GM18909 (cell line): ENCODE results near the gene PRKN.
"Not testable (repeated sequence)": the region's sequence is repeated elsewhere in the genome, so short reads cannot be mapped to it uniquely, and the experiment has no call there.

Experiments used
- ATAC-seq: cut with Tn5 transposase; IDR thresholded peaks from one replicate; pipeline ENCODE4 v1.9.1; 2021; ENCODE audit warnings: mild to moderate bottlenecking; ENCODE audit not compliant: unreplicated experiment, poor library complexity

PRKN gene

DNA sequence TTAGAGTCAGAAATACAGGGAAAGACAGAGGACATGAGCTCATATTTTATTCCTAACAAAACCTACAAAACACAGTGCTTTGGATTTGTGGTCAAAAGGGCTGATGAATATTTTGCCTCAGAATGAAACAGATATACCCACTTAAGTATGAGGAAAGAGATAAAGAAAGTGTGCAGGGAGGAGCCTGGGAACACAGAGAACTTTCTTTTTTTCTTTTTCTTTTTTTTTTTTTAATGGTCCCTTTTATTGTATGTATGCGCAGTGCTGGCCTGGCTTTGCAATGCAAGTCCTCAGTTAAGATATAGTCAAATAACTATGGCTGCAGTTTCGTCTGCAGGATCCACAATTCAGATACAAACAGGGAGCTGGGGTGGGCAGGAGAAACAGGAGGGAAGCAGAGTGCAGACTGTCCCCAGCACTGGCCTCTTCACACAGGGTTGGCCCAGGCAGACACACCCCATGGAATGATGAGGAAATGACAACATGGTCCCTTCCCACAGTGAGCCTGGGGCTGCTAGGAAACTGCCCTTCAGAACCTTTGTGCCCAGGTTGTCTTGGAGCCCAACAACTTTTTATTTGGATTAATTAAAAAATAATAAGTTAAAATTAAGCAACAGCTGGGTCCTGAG, 823.9 kb downstream of the PRKN start:
- no peak for ATAC-seq

DNA sequence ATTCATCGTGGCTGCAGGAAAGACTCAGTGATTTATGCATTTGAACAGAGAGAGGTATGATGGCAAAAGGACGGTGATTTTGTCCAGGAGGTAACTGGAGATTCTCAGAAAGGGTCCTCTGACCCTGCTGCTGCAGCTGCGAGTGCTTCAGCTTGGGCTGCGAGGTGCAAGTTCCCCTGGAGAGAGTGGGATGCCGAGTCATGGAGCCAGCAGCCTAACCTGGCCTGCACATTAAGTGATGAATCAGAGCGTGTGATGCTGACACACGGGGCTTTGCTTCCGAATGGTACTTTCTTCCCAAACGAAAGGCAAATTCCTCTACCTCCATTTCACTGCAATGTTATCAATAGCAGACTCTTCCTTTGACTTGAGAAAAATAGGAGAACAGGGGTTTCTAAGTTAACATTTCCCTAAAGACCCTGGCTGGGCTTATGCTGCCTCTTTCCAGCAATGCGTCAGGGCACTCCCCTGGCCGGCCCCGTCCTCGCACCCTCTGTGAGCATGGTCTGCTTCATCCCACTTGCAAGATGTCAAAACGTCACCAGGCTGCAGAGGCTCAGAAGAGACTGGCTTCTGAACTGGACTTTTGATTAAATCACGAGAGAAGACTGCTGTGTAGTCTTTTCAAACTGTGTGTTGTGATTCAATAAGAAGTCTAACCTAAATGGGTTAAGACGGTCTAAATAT, 825.7 kb downstream of the PRKN start:
- ATAC-seq = no peak

DNA sequence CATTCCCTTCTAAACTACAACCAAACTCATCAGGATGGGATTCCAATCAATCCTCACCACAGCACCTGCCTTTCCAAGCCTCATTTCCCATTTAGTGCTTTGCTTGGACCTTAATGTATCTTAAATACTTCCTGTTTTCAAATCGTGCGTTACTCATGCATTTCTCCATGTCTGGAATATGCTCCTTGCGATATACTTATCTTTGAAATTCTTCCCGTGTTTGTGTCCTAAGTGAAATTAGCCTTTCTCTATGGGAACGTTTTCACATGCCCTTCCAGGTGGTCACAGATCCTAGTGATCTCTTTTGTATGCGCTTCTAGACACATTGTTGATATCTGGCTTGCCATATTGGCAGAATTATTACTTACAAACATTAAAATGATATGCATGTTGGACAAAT, 833.1 kb downstream of the PRKN start:
- ATAC-seq = no peak

DNA sequence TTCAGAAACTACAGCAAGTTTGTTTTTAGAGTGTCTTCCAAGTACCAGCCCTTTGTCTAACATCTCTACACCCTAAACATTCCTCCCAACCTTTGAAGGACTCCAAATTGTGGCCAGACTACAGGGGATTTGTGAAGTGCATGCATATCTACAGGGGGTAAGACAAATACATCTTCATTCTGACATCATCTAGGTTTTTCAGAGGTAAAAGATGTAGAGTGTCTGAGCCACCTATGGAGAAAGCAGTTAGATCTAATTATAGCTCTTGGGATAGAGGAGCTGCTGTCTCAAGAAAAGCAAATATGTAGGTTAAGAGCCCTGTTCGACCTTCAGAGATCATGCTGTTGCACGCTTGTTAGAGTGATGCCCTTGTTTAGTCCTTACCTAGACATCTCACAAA, 836.0 kb downstream of the PRKN start:
- ATAC-seq = no peak

DNA sequence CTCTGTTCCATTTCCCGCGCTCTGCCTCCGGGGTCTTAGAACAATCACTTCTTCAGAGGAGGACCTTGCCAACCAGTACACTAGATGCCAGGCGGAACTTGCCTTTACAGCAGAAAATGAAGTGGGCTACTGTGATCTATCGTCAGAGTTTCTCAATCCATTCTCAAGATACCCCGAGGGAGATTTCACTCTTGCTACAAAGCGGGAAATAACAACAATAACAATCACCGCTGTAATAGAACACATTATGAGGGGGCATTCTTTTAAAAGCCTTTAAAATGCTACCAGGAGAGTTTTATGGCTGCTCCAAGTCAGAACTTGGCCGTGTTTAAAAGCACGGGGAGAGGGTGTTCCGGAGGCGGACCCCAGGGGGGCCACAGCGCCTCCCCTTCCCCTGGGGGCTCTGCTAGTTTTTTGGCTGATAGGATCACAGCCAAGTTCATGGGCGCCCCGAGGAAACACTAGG, 836.7 kb downstream of the PRKN start:
- ATAC-seq = no peak

DNA sequence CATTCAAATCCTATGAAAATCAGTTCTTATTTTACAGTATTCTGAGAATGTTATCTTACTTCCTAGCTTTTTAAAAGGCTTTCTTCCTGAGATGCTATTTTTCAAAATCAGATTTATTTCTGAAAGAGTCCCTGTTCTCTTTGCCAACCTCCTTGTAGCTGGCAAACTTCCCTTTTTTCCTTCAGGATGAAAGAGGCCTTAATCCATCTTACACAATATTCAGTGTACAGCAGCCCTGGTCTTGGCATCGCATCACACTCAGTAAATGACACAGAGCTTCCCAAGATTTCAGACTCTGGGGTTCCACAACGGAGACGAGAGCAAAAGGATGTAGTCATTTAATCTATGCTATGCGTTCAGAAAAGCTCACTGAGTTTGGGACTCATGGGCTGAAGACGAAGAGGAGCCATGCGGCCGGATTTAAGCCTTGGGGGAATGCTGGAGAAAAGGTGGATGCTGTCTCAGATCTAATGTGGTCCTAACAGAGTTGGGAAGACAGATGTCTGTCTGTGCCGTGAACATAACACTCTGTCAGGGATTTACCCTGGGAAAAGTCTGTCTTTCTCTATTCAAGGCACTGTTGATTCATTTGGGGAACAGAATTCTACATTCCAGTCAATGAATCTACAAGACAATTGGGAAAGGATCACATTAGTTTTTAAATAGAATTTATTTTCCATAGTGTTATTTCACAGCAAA, 837.3 kb downstream of the PRKN start:
- ATAC-seq = no peak

DNA sequence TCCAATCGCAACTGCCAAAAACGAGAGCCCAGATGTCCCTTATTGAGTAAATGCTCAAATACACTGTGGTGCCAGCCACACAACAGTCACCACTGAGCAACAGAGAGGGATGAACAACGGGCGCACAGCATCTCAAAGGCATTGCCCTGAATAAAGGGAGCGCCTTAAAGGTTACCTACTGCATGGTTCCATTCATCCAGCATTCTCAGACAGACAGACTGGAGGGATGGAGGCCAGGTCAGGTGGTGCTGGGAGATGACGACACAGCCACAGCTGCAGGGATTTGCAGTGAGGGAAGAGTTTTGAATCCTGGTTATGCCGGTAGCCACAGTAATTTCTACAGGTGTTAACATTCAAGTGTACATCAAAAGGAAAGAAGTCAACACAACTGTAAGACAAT, 838.2 kb downstream of the PRKN start:
- no peak for ATAC-seq

DNA sequence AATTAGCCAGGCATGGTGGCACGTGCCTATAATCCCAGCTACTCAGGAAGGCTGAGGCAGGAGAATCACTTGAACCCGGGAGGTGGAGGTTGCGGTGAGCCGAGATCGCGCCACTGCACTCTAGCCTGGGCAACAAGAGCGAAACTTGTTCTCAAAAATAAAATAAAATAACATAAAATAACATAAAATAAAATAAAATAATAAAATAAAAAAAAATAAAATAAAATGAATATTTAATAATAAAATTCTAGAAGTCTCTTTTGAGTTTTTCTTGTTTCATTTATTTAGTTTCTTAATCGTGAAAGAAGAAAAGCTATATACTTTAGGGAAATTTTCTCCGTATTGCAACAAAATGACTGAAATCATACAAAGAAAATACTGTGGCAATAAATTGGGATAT, 841.0 kb downstream of the PRKN start:
- ATAC-seq = not testable (repeated sequence)

DNA sequence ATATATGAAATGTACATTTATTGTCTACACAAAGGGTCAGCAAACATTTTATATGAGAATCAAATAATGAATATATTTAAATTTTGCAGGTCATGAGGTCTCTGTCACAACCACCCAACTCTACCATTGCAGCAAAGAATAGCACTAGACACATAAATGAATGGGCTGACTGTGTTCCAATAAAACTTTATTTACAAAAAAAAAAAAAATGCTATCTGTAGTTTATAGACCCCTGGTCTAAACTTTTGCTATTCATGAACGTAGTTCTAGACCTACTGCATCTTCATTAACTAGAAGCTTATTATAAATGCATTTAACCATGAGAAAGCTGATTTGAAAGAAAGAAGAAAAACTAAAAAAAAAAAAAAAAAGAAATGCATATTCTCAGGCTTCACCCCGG, 842.8 kb downstream of the PRKN start:
- ATAC-seq = no peak

DNA sequence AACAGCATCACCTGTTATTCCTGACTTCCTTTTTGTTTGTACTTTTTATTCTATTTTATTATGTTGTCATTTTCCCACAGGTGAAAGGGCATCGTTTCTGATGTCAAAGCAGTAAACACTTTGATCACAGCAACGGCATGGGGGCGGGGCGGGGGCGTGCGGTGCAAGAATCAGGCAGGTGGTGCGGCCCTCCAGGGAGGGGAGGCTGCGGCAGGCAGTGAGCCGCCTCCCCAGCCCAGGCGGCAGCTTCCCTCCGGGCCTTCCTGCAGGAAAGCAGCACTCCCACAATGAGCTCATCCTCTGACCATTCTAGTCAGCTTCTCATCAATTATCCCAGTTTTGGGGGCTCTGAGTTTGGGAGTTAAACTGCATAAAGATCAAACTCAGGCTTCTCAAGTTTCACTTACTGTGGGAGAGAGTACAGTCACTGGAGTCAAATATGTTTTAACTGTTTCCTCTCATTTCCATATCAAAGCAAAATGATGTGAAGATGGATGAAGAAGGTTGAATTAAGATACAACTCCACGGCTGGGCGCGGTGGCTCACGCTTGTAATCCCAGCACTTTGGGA, 845.3 kb downstream of the PRKN start:
- ATAC-seq = no peak

DNA sequence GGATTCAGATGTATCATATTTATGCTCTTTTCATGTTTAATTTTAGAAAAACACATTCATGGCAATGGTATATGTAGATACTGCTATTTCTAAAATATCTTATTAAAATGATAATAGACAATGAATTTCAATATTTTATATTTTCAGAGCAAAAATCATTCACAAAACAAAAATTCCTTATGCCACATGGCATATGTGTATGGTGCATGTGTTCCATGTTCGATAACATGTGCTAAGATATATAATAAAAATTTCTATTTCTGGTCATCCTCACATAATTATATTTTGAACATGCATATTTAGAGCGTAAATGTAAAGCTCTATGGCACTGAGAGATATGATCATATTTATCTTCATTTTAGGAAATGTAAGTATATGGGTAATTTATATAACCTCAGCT, 847.5 kb downstream of the PRKN start:
- no peak for ATAC-seq

DNA sequence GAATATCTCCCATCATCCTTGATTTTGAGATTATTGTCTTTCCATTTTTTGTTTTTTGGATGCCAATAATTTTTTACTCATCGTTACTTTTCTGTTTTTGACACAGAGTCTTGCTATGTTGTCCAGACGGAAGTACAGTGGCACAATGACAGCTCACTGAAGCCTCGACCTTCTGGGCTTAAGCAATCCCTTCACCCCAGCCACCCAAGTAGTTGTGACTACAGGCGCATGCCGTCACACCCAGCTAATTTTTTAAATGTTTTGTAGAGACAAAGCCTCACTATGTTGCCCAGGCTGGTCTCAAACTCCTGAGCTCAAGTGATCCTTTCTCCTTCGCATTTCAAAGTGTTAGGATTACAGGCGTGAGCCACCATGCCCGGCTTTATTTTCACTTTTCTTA, 851.3 kb downstream of the PRKN start:
- no peak for ATAC-seq

DNA sequence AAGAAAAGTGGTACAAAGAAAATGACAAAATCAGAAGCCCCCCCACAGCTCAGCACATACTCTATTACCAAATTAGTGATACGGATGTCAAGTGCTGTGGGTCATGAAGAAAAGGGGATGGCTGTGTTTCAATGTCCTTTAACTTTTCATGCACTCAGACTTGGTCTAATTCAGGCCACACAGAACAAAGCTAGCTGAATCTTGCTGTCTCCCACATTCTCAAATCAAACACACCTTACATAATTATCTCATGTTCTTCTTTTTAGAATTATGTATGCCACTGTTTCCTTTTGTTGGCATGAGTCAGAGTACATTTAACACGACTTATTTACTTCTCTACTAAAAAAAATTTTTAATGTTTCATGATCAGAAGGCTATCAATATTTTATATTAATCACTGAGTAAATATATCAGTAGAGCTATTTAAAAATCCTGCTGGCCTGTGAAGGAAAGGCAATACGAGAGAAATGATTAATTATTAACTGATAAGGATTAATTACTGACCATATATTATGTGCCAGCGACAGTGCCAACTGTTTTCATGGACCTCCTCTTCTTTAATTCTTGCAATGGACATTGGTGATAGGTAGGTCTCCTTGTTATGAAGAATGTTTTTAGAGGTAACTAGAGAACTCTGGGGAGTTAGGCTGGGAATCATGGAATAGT, 857.2 kb downstream of the PRKN start:
- no peak for ATAC-seq

DNA sequence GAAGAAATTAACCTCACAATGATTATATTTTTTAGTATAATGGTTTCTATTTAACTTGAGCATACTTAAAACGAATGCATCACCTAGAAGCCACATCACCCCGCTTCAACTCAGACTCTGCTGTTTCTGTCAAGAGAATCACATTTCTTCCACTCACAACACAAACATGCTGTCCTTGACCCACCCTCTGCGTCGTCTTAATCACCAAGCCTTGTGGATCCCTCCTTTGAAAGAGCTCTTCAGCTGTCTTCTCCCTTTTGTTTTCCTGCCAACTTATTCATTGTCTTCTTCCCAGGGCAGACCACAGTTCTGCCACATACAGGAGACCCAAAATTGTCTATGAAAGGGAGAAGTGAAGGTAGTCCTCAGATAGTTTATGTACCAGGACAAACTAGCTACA, 858.1 kb downstream of the PRKN start:
- ATAC-seq = no peak

DNA sequence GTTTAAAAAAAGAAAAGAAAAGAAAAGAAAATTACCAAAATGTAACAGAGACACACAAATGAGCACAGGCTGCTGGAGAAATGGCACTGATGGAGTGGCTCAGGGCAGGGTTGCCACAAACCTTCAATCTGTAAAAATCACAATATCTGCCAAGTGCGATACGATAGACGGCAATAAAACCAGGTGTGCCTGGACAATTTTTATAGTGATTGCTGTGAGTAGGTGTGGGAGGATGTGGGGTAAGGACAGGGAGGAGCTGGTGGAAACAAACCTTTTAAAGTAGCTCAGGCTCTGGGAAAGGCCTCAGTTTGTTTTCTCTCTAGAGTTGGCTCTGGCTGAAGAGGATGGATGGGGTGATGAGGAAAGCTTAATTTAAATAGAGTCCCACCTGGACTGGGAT, 861.0 kb downstream of the PRKN start:
- ATAC-seq = no peak

DNA sequence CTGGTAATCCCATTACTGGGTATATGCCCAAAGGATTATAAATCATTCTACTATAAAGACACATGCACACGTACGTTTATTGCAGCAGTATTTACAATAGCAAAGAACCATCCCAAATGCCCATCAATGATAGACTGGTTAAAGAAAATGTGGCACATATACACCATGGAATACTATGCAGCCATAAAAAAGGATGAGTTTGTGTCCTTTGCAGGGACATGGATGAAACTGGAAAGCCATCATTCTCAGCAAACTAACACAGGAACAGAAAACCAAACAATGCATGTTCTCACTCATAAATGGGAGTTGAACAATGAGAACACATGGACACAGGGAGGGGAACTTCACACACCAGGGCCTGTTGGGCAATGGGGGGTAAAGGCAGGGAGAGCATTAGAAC, 866.5 kb downstream of the PRKN start:
- not testable (repeated sequence) for ATAC-seq

DNA sequence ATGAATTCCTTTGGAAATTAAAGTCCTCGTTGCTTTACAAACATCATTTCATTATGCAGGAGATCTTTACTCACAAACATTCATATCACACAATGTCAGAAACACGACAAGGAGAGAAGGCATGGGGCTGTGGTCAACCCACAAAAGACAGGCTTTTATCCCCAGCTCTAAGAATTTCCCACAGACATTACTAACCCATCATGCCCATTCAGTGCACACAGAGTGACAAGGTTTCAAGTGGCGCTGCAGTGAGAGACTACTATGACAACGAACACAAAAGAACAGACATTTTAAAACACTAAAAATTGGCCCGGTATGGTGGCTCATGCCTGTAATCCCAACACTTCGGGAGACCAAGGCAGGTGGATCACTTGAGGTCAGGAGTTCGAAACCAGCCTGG, 873.9 kb downstream of the PRKN start:
- no peak for ATAC-seq

DNA sequence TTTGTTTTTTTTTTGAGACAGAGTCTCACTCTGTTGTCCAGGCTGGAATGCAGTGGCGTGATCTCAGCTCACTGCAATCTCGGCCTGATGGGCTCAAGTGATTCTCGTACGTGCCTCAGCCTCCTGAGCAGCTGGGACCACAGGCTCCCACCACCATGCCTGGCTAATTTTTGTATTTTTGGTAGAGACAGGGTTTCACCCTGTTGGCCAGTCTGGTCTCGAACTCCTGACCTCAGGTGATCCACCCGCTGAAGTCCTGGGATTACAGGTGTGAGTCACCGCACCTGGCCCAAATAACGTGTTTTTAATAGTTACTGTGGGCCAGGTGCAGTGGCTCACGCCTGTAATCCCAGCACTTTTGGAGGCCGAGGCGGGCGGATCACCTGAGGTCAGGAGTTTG, 876.1 kb downstream of the PRKN start:
- ATAC-seq = not testable (repeated sequence)

DNA sequence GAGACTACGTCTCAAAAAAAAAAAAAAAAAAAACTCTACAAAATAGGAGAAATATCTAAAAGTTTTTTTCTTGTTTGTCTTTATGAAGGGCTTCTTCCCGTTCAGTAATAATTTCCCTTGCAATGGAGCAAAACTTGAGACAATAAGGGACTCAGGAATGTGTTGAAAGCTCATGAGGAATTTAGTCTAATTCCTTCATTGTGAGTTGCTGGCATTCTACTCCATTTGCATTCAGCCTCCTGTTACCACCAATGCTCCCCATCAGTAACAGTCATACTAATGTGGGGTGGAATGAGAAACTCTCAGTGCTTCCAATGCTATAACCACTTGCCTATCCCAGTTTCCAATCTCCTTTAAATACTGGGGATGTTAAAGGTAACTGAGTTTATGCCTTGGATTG, 877.0 kb downstream of the PRKN start:
- ATAC-seq = no peak

DNA sequence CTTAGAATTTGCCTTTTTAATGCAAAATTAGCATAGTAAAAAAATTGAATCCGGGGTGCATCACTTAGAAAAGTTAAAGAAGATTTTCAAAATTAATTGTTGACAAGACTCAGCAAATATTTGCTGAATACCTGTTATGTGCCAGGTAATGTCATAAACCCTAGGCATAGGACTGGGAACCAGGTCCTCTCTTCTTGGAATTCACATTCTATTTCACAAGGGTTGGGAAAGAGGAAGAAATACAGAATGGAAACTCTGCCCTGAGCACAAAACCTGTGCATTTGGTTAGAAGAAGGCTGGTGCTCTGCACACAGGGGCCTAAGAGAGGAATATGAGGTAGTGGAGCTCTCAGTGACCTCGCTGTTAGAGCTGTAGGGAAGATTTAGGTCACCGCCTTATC, 879.9 kb downstream of the PRKN start:
- ATAC-seq = no peak

DNA sequence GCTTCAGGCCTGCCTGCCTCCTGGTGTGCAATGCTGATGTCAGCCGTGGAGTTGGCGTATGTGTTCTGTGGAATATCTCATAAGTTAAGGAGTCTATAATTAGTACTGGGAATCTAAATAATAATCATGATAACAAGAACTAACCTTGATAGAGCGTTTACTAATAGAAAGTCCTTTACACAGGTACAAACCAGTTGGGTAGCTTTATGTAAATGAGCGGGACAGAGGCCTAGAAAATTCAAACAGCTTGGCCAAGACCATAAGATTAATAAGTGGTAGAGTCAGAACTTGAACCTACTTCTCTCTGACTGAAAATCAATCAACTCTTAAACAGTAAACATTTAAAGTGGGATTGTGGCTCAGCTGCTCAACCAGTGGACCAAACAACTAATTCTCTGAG, 882.8 kb downstream of the PRKN start:
- ATAC-seq = no peak
